ENCODE measurements around the gene POLR1E. TPM values are rescaled to one million over a fixed set of nuclear protein-coding genes. Genes with fewer than 3 reads are reported as not detected.

Gene POLR1E
- total RNA-seq, 6 donors from 2014 or later = 10.0 to 16.9 (median 14.5) TPM

GRCh38 chr9:37549527-37549926, 63.8 kb downstream of the POLR1E start:
- H3K4me3 ChIP-seq = no peak overlapping the region
- H3K36me3 ChIP-seq = no peaks in the 10 kb centered on the region
- no peak for TF ChIP-seq CTCF (IDR thresholded peaks at IDR 0.05)
- no peak for TF ChIP-seq POLR2A (IDR thresholded peaks at IDR 0.05)
- TF ChIP-seq POLR2AphosphoS5 (IDR thresholded peaks at IDR 0.05) = no peak
- TF ChIP-seq EP300 (IDR thresholded peaks at IDR 0.05) = no peak
- no peaks in the 10 kb centered on the region for H3K9me3 ChIP-seq
- no peaks in the 10 kb centered on the region for H3K27me3 ChIP-seq
- DNase-seq = no peak
- no peak for ATAC-seq (ENCODE audit: low FRiP score in 2 of 2)
- H3K4me1 ChIP-seq = no peaks in the 10 kb centered on the region
- no peak overlapping the region for H3K27ac ChIP-seq

GRCh38 chr9:37550781-37551180, 65.0 kb downstream of the POLR1E start:
- TF ChIP-seq POLR2AphosphoS5 (IDR thresholded peaks at IDR 0.05) = no peak
- Histone ChIP-seq H3K4me1 (no peaks in the 10 kb centered on the region), H3K36me3 (no peaks in the 10 kb centered on the region), H3K9me3 (no peaks in the 10 kb centered on the region), H3K27me3 (no peaks in the 10 kb centered on the region), H3K27ac (no peak overlapping the region), H3K4me3 (no peak overlapping the region)
- ATAC-seq (ENCODE audit: low FRiP score in 2 of 2) (no peak), DNase-seq (no peak)
- 95 to 100% methylated on average over 1 of the region's 1 CpG for WGBS, 2 donors

GRCh38 chr9:37551468-37551867, 65.7 kb downstream of the POLR1E start:
- Histone ChIP-seq H3K9me3 (no peaks in the 10 kb centered on the region), H3K36me3 (no peaks in the 10 kb centered on the region), H3K4me3 (no peak overlapping the region), H3K27me3 (no peaks in the 10 kb centered on the region), H3K4me1 (no peaks in the 10 kb centered on the region), H3K27ac (peak overlapping the region in 1 of 4 donors; percentile 4)
- 78 to 97% methylated on average over 2 to 3 of the region's 3 CpGs for WGBS, 2 donors
- ATAC-seq (ENCODE audit: low FRiP score in 2 of 2) = no peak
- TF ChIP-seq POLR2AphosphoS5 (IDR thresholded peaks at IDR 0.05) = no peak
- no peak for TF ChIP-seq CTCF (IDR thresholded peaks at IDR 0.05)
- no peak for TF ChIP-seq POLR2A (IDR thresholded peaks at IDR 0.05)
- no peak for TF ChIP-seq EP300 (IDR thresholded peaks at IDR 0.05)
- DNase-seq = no peak

GRCh38 chr9:37551888-37552287, 66.1 kb downstream of the POLR1E start:
- DNase-seq (no peak), ATAC-seq (ENCODE audit: low FRiP score in 2 of 2) (peak in 1 of 2 donors; percentile 38)
- H3K36me3 ChIP-seq = no peaks in the 10 kb centered on the region
- 93 to 94% methylated on average over 2 of the region's 2 CpGs for WGBS, 2 donors
- no peak overlapping the region for H3K27ac ChIP-seq
- TF ChIP-seq CTCF (IDR thresholded peaks at IDR 0.05) = no peak
- no peak for TF ChIP-seq POLR2AphosphoS5 (IDR thresholded peaks at IDR 0.05)
- TF ChIP-seq EP300 (IDR thresholded peaks at IDR 0.05) = no peak
- no peak for TF ChIP-seq POLR2A (IDR thresholded peaks at IDR 0.05)
- no peak overlapping the region for H3K4me3 ChIP-seq
- no peaks in the 10 kb centered on the region for H3K4me1 ChIP-seq
- H3K27me3 ChIP-seq = no peaks in the 10 kb centered on the region
- H3K9me3 ChIP-seq = no peaks in the 10 kb centered on the region

Other genes with a start within 250 kb of the POLR1E start
- 10 to 100 TPM; 68.2 to 97.6 (median 81.3) TPM for gene GRHPR, start 63.3 kb upstream of the POLR1E start, total RNA-seq
- 10 to 100 TPM in 3 of 6 donors, 1 to 10 TPM in 3; 7.9 to 15.0 (median 10.0) TPM for gene ZBTB5, start 20.5 kb upstream of the POLR1E start, total RNA-seq
- gene FBXO10, start 90.4 kb downstream of the POLR1E start, total RNA-seq = 10 to 100 TPM in 2 of 6 donors, 1 to 10 TPM in 4; 7.9 to 13.4 (median 8.7) TPM
- 10 to 100 TPM; 35.4 to 83.5 (median 54.2) TPM for gene TOMM5, start 106.6 kb downstream of the POLR1E start, total RNA-seq
- under 1 TPM in 5 of 6 donors, not detected in 1; under 0.01 to 0.39 (median 0.17) TPM for gene FRMPD1, start 165.0 kb downstream of the POLR1E start, total RNA-seq